ENCODE data around the gene C4orf51.

The C4orf51 gene

GRCh38 chr4:145716200-145716599, 36.3 kb downstream of the C4orf51 start:
- DNase-seq: no peak

GRCh38 chr4:145716661-145717200, 36.8 kb downstream of the C4orf51 start:
- no peak for DNase-seq

- peak; percentile 2 for DNase-seq
These were observed 40.0 kb downstream of the C4orf51 start for GRCh38 chr4:145719752-145720624.

GRCh38 chr4:145720656-145721055, 40.7 kb downstream of the C4orf51 start:
- DNase-seq: no peak

- DNase-seq: no peak
These were observed 42.6 kb downstream of the C4orf51 start for GRCh38 chr4:145722561-145722960.

- DNase-seq: no peak
These were observed 43.4 kb downstream of the C4orf51 start for GRCh38 chr4:145723336-145723735.

GRCh38 chr4:145730026-145730425, 50.1 kb downstream of the C4orf51 start:
- DNase-seq: no peak

- no peak for DNase-seq
These were observed 51.1 kb downstream of the C4orf51 start for GRCh38 chr4:145731028-145731427.

GRCh38 chr4:145732001-145732815, 52.3 kb downstream of the C4orf51 start:
- no peak for DNase-seq

- DNase-seq: peak; percentile 85
These were observed 53.2 kb downstream of the C4orf51 start for GRCh38 chr4:145732895-145733880.

- DNase-seq: no peak
These were observed 54.1 kb downstream of the C4orf51 start for GRCh38 chr4:145734031-145734430.

- no peak for DNase-seq
These were observed 54.8 kb downstream of the C4orf51 start for GRCh38 chr4:145734576-145735346.

- no peak for DNase-seq
These were observed 55.4 kb downstream of the C4orf51 start for GRCh38 chr4:145735347-145735675.

- no peak for DNase-seq
These were observed 55.9 kb downstream of the C4orf51 start for GRCh38 chr4:145735827-145736226.

GRCh38 chr4:145736241-145736831, 56.4 kb downstream of the C4orf51 start:
- DNase-seq: no peak

- DNase-seq: no peak
These were observed 59.9 kb downstream of the C4orf51 start for GRCh38 chr4:145739845-145740244.

- DNase-seq: no peak
These were observed 60.9 kb downstream of the C4orf51 start for GRCh38 chr4:145740806-145741205.

- no peak for DNase-seq
These were observed 63.7 kb downstream of the C4orf51 start for GRCh38 chr4:145743641-145744040.

GRCh38 chr4:145755802-145756201, 75.9 kb downstream of the C4orf51 start:
- DNase-seq: no peak

- DNase-seq: no peak
These were observed 76.3 kb downstream of the C4orf51 start for GRCh38 chr4:145756244-145756643.

- DNase-seq: no peak
These were observed 77.2 kb downstream of the C4orf51 start for GRCh38 chr4:145757188-145757587.
